K562 (cell line): ENCODE measurements around the gene SYF2. TPM values are rescaled to one million over a fixed set of nuclear protein-coding genes. Genes with fewer than 3 reads are reported as not detected.

Source experiments
- CBFB ChIP-seq: sonication (generic); formaldehyde crosslinking; IDR thresholded peaks from 2 replicates; pipeline ENCODE4 v1.4.0; 2020; ENCODE audit warnings: mild to moderate bottlenecking, missing genetic modification reagents
- CCAR2 ChIP-seq: fragments of 200-400 bp; formaldehyde crosslinking; IDR thresholded peaks from 2 replicates; pipeline ENCODE4 v1.6.1; 2017; ENCODE audit warnings: mild to moderate bottlenecking, low read depth, low read length
- CEBPB ChIP-seq: fragments of 450-650 bp; IDR thresholded peaks from 2 replicates; pipeline ENCODE4 v1.6.1; 2016; ENCODE audit warnings: missing genetic modification characterization, missing compliant biosample characterization
- CGGBP1 ChIP-seq: fragments of 250-450 bp; sonication (Bioruptor Pico); IDR thresholded peaks from 2 replicates; pipeline ENCODE4 v1.9.0; 2021; ENCODE audit warnings: mild to moderate bottlenecking
- E2F6 ChIP-seq, 2 experiments: IDR thresholded peaks; 2 replicates each; pipeline ENCODE4 v1.6.1; 2011; ENCODE audit warnings: borderline replicate concordance in 1 of 2, control low read depth in 1 of 2, low read depth in 1 of 2, low read length in 1 of 2, mild to moderate bottlenecking in 1 of 2, mixed read lengths in 1 of 2, moderate library complexity in 1 of 2; ENCODE audit not compliant: insufficient read depth in 1 of 2, insufficient read length in 1 of 2, poor library complexity in 1 of 2, severe bottlenecking in 1 of 2; ENCODE audit errors: extremely low read depth in 1 of 2
- ELF2 ChIP-seq: fragments of 250-450 bp; sonication (Bioruptor Pico); IDR thresholded peaks from 2 replicates; pipeline ENCODE4 v1.5.0; 2021; ENCODE audit warnings: mild to moderate bottlenecking
- ELF4 ChIP-seq: fragments of 450-650 bp; formaldehyde crosslinking; IDR thresholded peaks from 2 replicates; pipeline ENCODE4 v1.4.0; 2022; ENCODE audit warnings: missing genetic modification characterization
- ILK ChIP-seq: fragments of 450-650 bp; IDR thresholded peaks from 2 replicates; pipeline ENCODE4 v1.6.1; 2016; ENCODE audit warnings: missing genetic modification characterization, low read depth, mild to moderate bottlenecking, missing compliant biosample characterization, moderate library complexity, borderline replicate concordance
- KDM5B ChIP-seq: fragments of 200-600 bp; sonication (generic); IDR thresholded peaks from 2 replicates; pipeline ENCODE4 v1.6.1; 2012; ENCODE audit warnings: low read depth, mild to moderate bottlenecking, moderate library complexity, low read length, control low read depth, inconsistent platforms; ENCODE audit not compliant: insufficient replicate concordance
- PHF8 ChIP-seq: fragments of 200-600 bp; sonication (generic); IDR thresholded peaks from 2 replicates; pipeline ENCODE4 v1.6.1; 2012; ENCODE audit warnings: mixed run types, mild to moderate bottlenecking, inconsistent platforms, low read length, moderate library complexity, borderline replicate concordance
- ZBTB17 ChIP-seq: fragments of 450-650 bp; formaldehyde crosslinking; IDR thresholded peaks from 2 replicates; pipeline ENCODE4 v1.4.0; 2020; ENCODE audit warnings: mild to moderate bottlenecking
- ZNF134 ChIP-seq: fragments of 250-450 bp; sonication (Bioruptor Pico); conservative IDR thresholded peaks from 2 replicates; pipeline ENCODE4 v1.4.0; 2020
- ZNF717 ChIP-seq: fragments of 250-450 bp; sonication (Bioruptor Pico); IDR thresholded peaks from 2 replicates; pipeline ENCODE4 v1.5.0; 2021
- ZNF76 ChIP-seq: fragments of 250-450 bp; sonication (Bioruptor Pico); IDR thresholded peaks from 2 replicates; pipeline ENCODE4 v1.4.0; 2020; ENCODE audit warnings: mild to moderate bottlenecking, moderate library complexity, borderline replicate concordance
- ZSCAN32 ChIP-seq: fragments of 450-650 bp; formaldehyde crosslinking; IDR thresholded peaks from 2 replicates; pipeline ENCODE4 v1.4.0; 2020; ENCODE audit warnings: mild to moderate bottlenecking, moderate library complexity
- polyA plus RNA-seq, 8 experiments: library from polyadenylated mRNA; depleted of rRNA in 4 of 8; stranded (reverse) in 5 of 8; unstranded in 3 of 8; fragments of >200 nt; fragmentation: Nextera tagmentation in 2 of 8; fragmentation: Illumina TruSeq in 1 of 8; extraction: Ambion mirVana in 2 of 8; extraction: Trizol in 1 of 8; gene quantifications; 2 replicates each; pipeline versions ENCODE4 v1.2.1 to v1.2.3, GENCODE V29; 2011 to 2014; ENCODE audit warnings: inconsistent platforms in 1 of 8, missing spikeins in 1 of 8
- total RNA-seq, 7 experiments: library from RNA; depleted of rRNA in 6 of 7; stranded (reverse); fragments of >200 nt in 6 of 7; fragmentation: Illumina TruSeq in 2 of 7; extraction: Trizol in 2 of 7; gene quantifications; 2 replicates each; pipeline versions ENCODE4 v1.2.1 to v1.2.3, GENCODE V29; 2011 to 2021; ENCODE audit warnings: low replicate concordance in 1 of 7
- TF ChIP-seq, protein P1 (sequence below): sonication (generic); formaldehyde crosslinking; IDR thresholded peaks from 2 replicates; pipeline ENCODE4 v1.4.0; 2020; ENCODE audit warnings: mild to moderate bottlenecking, missing genetic modification reagents
- TF ChIP-seq, protein P2 (sequence below), 2 experiments: fragments of 150-350 bp in 1 of 2; IDR thresholded peaks; 2 replicates each; pipeline ENCODE4 v1.6.1; 2012 to 2016; ENCODE audit warnings: low read depth in 2 of 2, low read length in 2 of 2, mild to moderate bottlenecking in 1 of 2, moderate library complexity in 1 of 2

The SYF2 gene
- total and polyA plus RNA-seq, 9 of the 15 experiments (the other 6 are each of a cell fraction or from before 2014, with no cell fraction given) = 20.9 to 69.0 (median 43.2) TPM

DNA sequence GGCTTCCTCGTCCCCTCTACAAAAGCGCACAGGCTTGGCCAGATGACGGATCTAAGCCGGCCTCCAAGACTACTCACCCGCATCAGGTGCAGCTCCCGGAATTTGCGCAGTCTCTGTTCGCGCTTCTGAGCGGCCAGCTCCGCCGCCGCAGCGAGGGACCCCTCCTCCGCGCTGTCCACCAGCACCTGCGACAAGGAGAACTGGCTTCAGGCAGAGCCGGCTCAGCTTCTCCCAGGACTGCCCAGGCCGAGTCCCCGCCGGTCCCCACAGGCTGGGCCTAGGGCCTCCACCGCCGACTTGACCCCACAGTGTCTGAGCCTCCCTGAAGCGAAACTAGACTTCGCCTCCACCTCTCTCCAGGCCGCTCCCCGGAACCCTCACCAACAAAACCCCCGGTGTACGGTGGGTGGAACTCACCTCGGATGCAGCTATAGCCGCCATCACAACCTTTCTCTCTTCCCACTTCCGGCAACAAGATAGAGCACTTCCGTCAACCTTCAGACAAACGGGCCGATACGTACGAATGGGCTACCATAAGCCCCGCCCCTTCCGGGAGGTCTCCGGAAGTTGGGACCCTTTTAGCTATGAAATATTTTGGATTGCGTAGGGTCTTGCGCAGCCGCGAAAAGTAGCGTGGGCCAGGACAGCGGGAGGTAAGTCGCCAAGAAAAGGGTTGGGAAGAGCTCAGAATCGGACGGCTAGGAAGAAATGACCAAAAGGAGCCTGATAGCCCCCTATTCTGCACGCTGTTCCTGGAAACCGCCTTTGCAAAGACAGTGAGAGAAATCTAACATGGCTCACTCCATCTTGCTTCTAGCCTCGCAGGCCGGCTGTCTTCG is at the start of gene SYF2 (continued):
- TF ChIP-seq E2F6 (IDR thresholded peaks at IDR 0.05; ENCODE audit: borderline replicate concordance in 1 of 2, extremely low read depth in 1 of 2, insufficient read depth in 1 of 2, insufficient read length in 1 of 2, low read depth in 1 of 2, low read length in 1 of 2, poor library complexity in 1 of 2, severe bottlenecking in 1 of 2) = peak in 1 of 2 experiments; percentile 31
- TF ChIP-seq, protein P1, sequence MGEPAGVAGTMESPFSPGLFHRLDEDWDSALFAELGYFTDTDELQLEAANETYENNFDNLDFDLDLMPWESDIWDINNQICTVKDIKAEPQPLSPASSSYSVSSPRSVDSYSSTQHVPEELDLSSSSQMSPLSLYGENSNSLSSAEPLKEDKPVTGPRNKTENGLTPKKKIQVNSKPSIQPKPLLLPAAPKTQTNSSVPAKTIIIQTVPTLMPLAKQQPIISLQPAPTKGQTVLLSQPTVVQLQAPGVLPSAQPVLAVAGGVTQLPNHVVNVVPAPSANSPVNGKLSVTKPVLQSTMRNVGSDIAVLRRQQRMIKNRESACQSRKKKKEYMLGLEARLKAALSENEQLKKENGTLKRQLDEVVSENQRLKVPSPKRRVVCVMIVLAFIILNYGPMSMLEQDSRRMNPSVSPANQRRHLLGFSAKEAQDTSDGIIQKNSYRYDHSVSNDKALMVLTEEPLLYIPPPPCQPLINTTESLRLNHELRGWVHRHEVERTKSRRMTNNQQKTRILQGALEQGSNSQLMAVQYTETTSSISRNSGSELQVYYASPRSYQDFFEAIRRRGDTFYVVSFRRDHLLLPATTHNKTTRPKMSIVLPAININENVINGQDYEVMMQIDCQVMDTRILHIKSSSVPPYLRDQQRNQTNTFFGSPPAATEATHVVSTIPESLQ (CRISPR knock-in tag) = peak; percentile 84; the same call in 1 of the 2 replicates
- TF ChIP-seq ILK (tag) = 0 out of 2 replicates have a peak, but pooled peaks have one; percentile 14
- no peak for TF ChIP-seq ZNF717
- peak; percentile 35 for TF ChIP-seq KDM5B
- peak; percentile 58; the same call in 1 of the 2 replicates for TF ChIP-seq ZSCAN32 (CRISPR knock-in tag)
- TF ChIP-seq ZBTB17 (CRISPR knock-in tag) = peak; percentile 80
- TF ChIP-seq, protein P2, sequence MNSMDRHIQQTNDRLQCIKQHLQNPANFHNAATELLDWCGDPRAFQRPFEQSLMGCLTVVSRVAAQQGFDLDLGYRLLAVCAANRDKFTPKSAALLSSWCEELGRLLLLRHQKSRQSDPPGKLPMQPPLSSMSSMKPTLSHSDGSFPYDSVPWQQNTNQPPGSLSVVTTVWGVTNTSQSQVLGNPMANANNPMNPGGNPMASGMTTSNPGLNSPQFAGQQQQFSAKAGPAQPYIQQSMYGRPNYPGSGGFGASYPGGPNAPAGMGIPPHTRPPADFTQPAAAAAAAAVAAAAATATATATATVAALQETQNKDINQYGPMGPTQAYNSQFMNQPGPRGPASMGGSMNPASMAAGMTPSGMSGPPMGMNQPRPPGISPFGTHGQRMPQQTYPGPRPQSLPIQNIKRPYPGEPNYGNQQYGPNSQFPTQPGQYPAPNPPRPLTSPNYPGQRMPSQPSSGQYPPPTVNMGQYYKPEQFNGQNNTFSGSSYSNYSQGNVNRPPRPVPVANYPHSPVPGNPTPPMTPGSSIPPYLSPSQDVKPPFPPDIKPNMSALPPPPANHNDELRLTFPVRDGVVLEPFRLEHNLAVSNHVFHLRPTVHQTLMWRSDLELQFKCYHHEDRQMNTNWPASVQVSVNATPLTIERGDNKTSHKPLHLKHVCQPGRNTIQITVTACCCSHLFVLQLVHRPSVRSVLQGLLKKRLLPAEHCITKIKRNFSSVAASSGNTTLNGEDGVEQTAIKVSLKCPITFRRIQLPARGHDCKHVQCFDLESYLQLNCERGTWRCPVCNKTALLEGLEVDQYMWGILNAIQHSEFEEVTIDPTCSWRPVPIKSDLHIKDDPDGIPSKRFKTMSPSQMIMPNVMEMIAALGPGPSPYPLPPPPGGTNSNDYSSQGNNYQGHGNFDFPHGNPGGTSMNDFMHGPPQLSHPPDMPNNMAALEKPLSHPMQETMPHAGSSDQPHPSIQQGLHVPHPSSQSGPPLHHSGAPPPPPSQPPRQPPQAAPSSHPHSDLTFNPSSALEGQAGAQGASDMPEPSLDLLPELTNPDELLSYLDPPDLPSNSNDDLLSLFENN (IDR thresholded peaks at IDR 0.05; ENCODE audit: low read depth in 2 of 2, low read length in 2 of 2) = 0 out of 4 replicates have a peak, but pooled peaks of 1 of the 2 experiments have one; percentile 48
- TF ChIP-seq CEBPB (tag) = peak; percentile 63; the same call in 1 of the 2 replicates
- TF ChIP-seq ZNF76 = peak; percentile 38; the same call in 1 of the 2 replicates
- no peak for TF ChIP-seq CGGBP1 (CRISPR knock-in tag)
- TF ChIP-seq ZNF134 (CRISPR knock-in tag) = no peak
- peak; percentile 95 for TF ChIP-seq PHF8
- peak; percentile 72; the same call in 1 of the 2 replicates for TF ChIP-seq CBFB
- peak; percentile 95 for TF ChIP-seq ELF4
- TF ChIP-seq CCAR2 = no peak
- TF ChIP-seq ELF2 = peak; percentile 98
